SU-DHL-6 (cell line): ENCODE measurements around the gene PPFIA2.

Source experiments
- H2AFZ ChIP-seq: fragments of 200-600 bp; sonication (generic); 2 replicates; pipeline ENCODE4 v1.6.1; 2014; ENCODE audit warnings: low read depth, mild to moderate bottlenecking, moderate library complexity, mixed read lengths, antibody characterized with exemption, low read length; ENCODE audit not compliant: severe bottlenecking
- H3F3A ChIP-seq: fragments of 200-600 bp; shearing (Covaris generic); 2 replicates; pipeline ENCODE4 v1.6.0; 2016; ENCODE audit warnings: antibody characterized with exemption, mild to moderate bottlenecking; ENCODE audit not compliant: insufficient read depth
- H3K27ac ChIP-seq: fragments of 200-600 bp; sonication (generic); 2 replicates; pipeline ENCODE4 v1.5.1; 2016; ENCODE audit warnings: low read depth, mild to moderate bottlenecking, low read length, moderate library complexity, mixed read lengths
- H3K27me3 ChIP-seq: fragments of 200-600 bp; sonication (generic), shearing (Covaris generic); 2 replicates; pipeline ENCODE4 v1.6.0; 2014; ENCODE audit warnings: mild to moderate bottlenecking, low read length
- H3K36me3 ChIP-seq: fragments of 200-600 bp; sonication (generic); 2 replicates; pipeline ENCODE4 v1.6.1; 2014; ENCODE audit warnings: mild to moderate bottlenecking, low read length, mixed read lengths
- H3K4me2 ChIP-seq: fragments of 300-600, 200-600 bp; shearing (Covaris generic), sonication (generic); 2 replicates; pipeline ENCODE4 v1.6.0; 2014; ENCODE audit warnings: low read length, low read depth, mild to moderate bottlenecking; ENCODE audit not compliant: poor library complexity, severe bottlenecking
- H3K4me3 ChIP-seq: fragments of 200-600 bp; sonication (generic); 2 replicates; pipeline ENCODE4 v1.5.1; 2014; ENCODE audit warnings: antibody characterized with exemption, low read length, mild to moderate bottlenecking, mixed read lengths; ENCODE audit not compliant: insufficient read depth, poor library complexity, severe bottlenecking
- H3K79me2 ChIP-seq: fragments of 200-600 bp; sonication (generic); 2 replicates; pipeline ENCODE4 v1.6.1; 2014; ENCODE audit warnings: mild to moderate bottlenecking, low read length, moderate library complexity; ENCODE audit not compliant: insufficient read depth
- H3K9ac ChIP-seq: fragments of 200-600 bp; sonication (generic); 2 replicates; pipeline ENCODE4 v1.7.0; 2014; ENCODE audit warnings: mild to moderate bottlenecking, low read length
- H3K9me2 ChIP-seq: fragments of 200-600 bp; sonication (generic); replicated peaks from 2 replicates; pipeline ENCODE4 v1.6.1; 2014; ENCODE audit warnings: low read length; ENCODE audit not compliant: insufficient read depth
- H3K9me3 ChIP-seq: fragments of 200-600 bp; sonication (generic); 2 replicates; pipeline ENCODE4 v1.6.1; 2014; ENCODE audit warnings: low read length, mixed read lengths; ENCODE audit not compliant: insufficient read depth
- H4K20me1 ChIP-seq: fragments of 200-600 bp; sonication (generic); 2 replicates; pipeline ENCODE4 v1.6.1; 2014; ENCODE audit warnings: low read depth, mild to moderate bottlenecking, antibody characterized with exemption, low read length, moderate library complexity, mixed read lengths
- EZH2phosphoT487 ChIP-seq: fragments of 200-600 bp; sonication (generic), shearing (Covaris generic); conservative IDR thresholded peaks from 2 replicates; pipeline ENCODE4 v1.6.1; 2018; ENCODE audit warnings: mild to moderate bottlenecking, antibody characterized with exemption, low read length, moderate library complexity, mixed read lengths
- TF ChIP-seq, protein P1 (sequence below): fragments of 200-600 bp; sonication (generic); IDR thresholded peaks from one replicate; pipeline ENCODE4 v1.5.1; 2017; ENCODE audit warnings: antibody characterized with exemption, mild to moderate bottlenecking, low read length, moderate library complexity; ENCODE audit not compliant: insufficient read depth, poor library complexity, severe bottlenecking

The PPFIA2 gene

DNA sequence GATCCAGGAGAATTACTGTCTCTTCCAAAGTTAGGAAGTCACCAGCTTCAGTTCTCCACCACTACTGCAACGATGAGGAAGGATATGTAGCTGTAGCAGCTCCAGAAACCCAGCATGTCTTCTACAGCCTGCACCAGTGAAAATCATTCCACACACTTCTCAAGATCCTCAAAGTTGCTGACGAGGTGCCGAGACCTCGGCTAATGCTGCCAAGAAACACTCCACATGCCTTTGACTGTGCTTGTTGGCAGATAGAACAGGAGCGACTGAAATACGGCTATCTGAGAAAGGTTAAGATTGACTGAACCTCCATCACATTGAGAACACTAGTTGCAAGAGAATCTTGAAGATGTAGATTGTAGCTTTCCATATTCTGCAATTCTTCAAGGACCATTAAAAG is 241.9 kb downstream of the PPFIA2 start:
- Histone ChIP-seq H4K20me1 (no peaks in the 10 kb centered on the region), H3F3A (no peaks in the 10 kb centered on the region), H3K9me3 (no peaks in the 10 kb centered on the region), H3K9ac (no peak overlapping the region), H3K9me2 (no peaks in the 10 kb centered on the region), H3K79me2 (no peaks in the 10 kb centered on the region), H3K36me3 (no peaks in the 10 kb centered on the region), H3K4me3 (no peak overlapping the region), H2AFZ (no peak overlapping the region), H3K4me2 (no peak overlapping the region), H3K27ac (no peak overlapping the region), H3K27me3 (no peaks in the 10 kb centered on the region)
- TF ChIP-seq EZH2phosphoT487 = no peak
- TF ChIP-seq, protein P1, sequence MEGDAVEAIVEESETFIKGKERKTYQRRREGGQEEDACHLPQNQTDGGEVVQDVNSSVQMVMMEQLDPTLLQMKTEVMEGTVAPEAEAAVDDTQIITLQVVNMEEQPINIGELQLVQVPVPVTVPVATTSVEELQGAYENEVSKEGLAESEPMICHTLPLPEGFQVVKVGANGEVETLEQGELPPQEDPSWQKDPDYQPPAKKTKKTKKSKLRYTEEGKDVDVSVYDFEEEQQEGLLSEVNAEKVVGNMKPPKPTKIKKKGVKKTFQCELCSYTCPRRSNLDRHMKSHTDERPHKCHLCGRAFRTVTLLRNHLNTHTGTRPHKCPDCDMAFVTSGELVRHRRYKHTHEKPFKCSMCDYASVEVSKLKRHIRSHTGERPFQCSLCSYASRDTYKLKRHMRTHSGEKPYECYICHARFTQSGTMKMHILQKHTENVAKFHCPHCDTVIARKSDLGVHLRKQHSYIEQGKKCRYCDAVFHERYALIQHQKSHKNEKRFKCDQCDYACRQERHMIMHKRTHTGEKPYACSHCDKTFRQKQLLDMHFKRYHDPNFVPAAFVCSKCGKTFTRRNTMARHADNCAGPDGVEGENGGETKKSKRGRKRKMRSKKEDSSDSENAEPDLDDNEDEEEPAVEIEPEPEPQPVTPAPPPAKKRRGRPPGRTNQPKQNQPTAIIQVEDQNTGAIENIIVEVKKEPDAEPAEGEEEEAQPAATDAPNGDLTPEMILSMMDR = no peak

DNA sequence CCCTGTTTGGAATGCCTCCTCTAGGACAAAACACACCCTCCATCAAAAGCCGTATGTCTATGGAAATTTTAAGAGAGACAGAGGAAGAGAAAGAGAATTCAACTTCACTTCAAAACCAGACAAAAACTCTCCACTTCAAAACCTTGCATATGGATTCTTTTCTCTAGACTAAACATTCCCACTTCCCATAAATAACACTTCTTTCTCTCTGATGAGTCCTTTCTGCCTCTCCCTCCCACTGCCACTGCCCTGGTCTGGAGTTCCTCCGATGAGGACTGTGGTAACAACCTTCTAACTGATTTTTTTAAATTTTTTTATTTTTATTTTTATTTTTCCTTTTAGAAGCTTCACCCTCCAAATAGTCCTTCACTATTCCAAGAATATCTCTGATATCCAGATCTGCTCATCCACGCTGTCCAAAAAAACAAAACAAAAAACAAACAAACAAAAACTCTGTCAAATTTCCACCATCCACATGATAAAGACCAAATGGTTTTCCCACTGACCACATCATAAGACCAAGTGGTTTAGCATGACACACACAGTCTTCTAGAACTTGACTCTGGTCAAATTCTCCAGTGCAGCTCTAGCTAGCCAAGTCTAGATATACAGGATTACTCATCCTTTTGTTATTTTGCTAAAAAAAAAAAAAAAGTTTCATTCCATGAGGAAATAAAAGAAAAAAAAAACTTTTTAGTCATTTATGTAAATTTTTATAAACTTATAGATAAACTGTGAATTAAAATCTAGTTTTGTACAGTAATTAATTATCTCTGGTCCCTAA is 256.0 kb downstream of the PPFIA2 start:
- no peak for TF ChIP-seq EZH2phosphoT487
- TF ChIP-seq, protein P1 = no peak
- no peak overlapping the region for H3K4me2 ChIP-seq
- no peak overlapping the region for H2AFZ ChIP-seq
- H3K9me3 ChIP-seq = no peaks in the 10 kb centered on the region
- no peaks in the 10 kb centered on the region for H4K20me1 ChIP-seq
- H3K4me3 ChIP-seq = no peak overlapping the region
- H3K27me3 ChIP-seq = no peaks in the 10 kb centered on the region
- H3K27ac ChIP-seq = no peak overlapping the region
- no peak overlapping the region for H3K9ac ChIP-seq
- no peaks in the 10 kb centered on the region for H3K9me2 ChIP-seq
- H3K79me2 ChIP-seq = no peaks in the 10 kb centered on the region
- no peaks in the 10 kb centered on the region for H3K36me3 ChIP-seq
- no peaks in the 10 kb centered on the region for H3F3A ChIP-seq

DNA sequence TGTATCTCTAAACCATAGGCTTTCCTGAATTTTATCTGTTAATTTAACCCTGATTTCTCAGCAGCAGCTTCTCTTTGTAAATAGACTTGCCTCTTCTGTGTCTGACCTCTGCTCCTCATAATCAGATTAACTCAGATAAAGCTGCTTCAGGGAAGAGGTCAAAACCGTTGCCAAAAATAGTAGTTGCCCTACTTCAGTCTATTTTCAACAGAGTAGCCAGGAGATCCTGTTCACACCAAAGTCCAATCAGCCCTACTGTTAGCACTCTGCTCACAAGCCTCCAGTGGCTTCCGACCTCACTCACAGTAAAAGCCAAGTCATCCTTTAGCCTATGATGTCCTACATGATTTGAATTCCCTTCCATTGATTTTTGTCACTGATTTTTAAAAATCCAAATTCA is 258.4 kb downstream of the PPFIA2 start:
- Histone ChIP-seq H3K4me3 (no peak overlapping the region), H3K9ac (no peak overlapping the region), H3K9me2 (no peaks in the 10 kb centered on the region), H3K79me2 (no peaks in the 10 kb centered on the region), H3K36me3 (no peaks in the 10 kb centered on the region), H2AFZ (no peak overlapping the region), H3K27ac (no peak overlapping the region), H3F3A (no peaks in the 10 kb centered on the region), H3K9me3 (no peaks in the 10 kb centered on the region), H3K4me2 (no peak overlapping the region), H3K27me3 (no peaks in the 10 kb centered on the region), H4K20me1 (no peaks in the 10 kb centered on the region)
- no peak for TF ChIP-seq EZH2phosphoT487
- TF ChIP-seq, protein P1 = no peak
